GM18870 (cell line): ENCODE results near the gene TRIOBP.

Experiments
- ATAC-seq: cut with Tn5 transposase; IDR thresholded peaks from one replicate; pipeline ENCODE4 v1.9.1; 2021; ENCODE audit warnings: moderate library complexity; ENCODE audit not compliant: unreplicated experiment

TRIOBP gene

GRCh38 chr22:37669586-37669985 is 27.3 kb upstream of the TRIOBP start:
- no peak for ATAC-seq

GRCh38 chr22:37672206-37672919 is 24.5 kb upstream of the TRIOBP start:
- ATAC-seq = no peak

DNA sequence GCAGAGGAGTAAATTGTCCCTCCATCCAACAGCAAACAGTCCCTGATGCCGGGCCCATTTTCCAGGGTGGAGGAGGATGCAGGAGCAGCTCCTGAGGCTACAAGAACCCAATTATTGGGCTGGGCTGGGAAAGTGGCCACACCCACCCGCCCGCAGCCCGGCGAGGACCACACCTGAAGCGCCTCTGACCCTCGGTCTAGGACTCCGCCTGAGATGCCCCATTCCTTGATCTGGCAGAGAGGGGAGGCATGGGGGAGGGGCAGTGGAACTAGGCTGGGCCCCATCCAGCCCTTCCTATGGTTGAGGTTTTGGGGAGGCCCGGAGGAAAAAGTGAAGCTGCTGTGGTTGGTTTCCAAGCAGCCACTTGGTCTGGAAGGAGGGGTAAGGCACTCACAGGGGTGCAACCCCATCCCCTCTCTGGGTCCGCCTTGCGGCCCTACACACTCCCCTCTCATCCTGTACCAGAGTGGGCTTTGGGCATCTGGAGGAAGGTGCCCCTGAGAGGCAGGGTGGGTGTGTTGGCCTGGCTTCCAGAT is 23.9 kb upstream of the TRIOBP start:
- ATAC-seq = no peak

GRCh38 chr22:37674248-37674647 is 22.6 kb upstream of the TRIOBP start:
- no peak for ATAC-seq

DNA sequence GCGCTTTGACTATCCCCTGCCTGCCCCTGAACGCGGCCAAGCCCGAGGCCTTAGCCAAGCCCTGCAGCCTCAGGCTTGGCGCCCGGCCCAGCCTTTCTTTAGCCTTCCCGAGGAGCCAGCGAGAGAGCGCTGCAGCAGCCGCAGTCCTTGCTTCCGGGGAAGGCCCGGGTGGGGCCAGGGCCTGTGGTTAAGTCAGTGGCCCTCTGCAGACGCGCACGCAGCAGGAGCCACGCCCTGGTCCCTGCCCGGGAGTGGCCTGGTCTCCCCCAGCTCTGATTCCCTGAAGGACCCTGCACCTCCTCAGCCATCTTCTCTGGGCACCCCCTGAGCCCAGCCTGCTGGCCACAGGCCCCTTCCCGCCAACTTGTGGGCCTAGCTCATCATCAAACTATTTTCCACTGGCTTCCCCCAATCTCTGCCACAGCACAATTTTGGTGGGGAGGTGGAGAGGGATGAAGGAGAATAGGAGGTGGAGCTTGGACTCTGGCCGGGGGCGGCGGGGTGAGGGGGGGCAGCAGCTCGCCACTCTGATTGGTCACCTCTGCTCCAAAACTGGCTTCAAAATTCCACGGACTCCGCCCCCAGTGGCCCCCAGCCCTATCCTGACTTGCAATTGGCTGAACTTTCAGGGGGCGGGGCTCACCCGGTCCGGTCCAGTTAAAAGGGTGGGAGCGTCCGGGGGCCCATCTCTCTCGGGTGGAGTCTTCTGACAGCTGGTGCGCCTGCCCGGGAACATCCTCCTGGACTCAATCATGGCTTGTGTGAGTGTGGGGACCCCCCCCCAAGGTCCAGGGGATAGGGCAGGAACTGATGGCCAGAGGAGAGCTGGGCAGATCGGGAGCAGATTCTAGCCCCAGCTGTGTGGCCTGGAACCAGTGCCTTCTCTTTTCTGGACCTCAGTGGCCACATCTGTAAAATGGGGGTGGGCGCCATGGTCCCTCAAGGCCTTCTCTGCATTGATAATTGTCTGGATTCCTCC is 21.6 kb upstream of the TRIOBP start, which contains the start of gene LGALS1:
Gene LGALS1 (plus strand): TSS at position 686 of the 979 bp plus-strand sequence. CDS start 67 bp downstream, at position 753.
- ATAC-seq = no peak

- ATAC-seq = no peak
Measured at GRCh38 chr22:37675930-37676735, 20.7 kb upstream of the TRIOBP start.

GRCh38 chr22:37676736-37677492 is 19.9 kb upstream of the TRIOBP start:
- ATAC-seq = no peak

DNA sequence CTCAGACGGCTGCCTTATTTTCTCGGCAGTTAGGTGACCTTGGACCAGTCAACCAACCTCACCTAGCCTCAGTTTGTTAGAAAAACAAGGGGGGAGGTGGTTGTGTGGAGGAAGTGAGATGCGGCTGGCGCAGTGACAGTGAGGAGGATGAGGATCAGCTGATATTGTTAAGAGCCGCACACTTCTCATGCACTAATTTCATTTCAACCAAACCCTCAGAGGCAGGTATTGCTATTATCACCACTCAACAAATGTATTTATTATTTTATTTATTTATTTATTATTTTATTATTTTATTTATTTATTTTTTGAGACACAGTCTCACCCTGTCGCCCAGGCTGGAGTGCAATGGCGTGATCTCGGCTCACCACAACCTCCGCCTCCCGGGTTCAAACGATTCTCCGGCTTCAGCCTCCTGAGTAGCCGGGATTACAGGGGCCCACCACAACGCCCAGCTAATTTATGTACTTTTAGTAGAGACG is 19.3 kb upstream of the TRIOBP start:
- ATAC-seq = no peak

DNA sequence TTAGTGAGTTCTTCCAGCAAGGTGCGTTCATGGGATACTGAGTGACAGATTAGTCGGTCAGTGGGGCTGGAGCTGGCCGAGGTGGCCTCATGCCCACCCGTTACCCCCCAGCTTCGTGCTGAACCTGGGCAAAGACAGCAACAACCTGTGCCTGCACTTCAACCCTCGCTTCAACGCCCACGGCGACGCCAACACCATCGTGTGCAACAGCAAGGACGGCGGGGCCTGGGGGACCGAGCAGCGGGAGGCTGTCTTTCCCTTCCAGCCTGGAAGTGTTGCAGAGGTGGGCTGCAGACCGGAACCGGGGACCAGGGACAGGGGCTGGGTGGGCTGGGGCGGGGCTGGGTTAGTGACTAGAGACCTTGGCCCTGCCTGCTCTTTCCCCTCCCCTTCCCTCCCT is 18.5 kb upstream of the TRIOBP start:
- ATAC-seq = no peak

- no peak for ATAC-seq
Measured at GRCh38 chr22:37679670-37680069, 17.2 kb upstream of the TRIOBP start.

- ATAC-seq = no peak
Measured at GRCh38 chr22:37680191-37680851, 16.5 kb upstream of the TRIOBP start.

GRCh38 chr22:37681001-37681424 is 15.8 kb upstream of the TRIOBP start:
- ATAC-seq = no peak

- no peak for ATAC-seq
Measured at GRCh38 chr22:37681556-37682049, 15.2 kb upstream of the TRIOBP start.

- ATAC-seq = no peak
Measured at GRCh38 chr22:37684803-37685615, 11.8 kb upstream of the TRIOBP start.

DNA sequence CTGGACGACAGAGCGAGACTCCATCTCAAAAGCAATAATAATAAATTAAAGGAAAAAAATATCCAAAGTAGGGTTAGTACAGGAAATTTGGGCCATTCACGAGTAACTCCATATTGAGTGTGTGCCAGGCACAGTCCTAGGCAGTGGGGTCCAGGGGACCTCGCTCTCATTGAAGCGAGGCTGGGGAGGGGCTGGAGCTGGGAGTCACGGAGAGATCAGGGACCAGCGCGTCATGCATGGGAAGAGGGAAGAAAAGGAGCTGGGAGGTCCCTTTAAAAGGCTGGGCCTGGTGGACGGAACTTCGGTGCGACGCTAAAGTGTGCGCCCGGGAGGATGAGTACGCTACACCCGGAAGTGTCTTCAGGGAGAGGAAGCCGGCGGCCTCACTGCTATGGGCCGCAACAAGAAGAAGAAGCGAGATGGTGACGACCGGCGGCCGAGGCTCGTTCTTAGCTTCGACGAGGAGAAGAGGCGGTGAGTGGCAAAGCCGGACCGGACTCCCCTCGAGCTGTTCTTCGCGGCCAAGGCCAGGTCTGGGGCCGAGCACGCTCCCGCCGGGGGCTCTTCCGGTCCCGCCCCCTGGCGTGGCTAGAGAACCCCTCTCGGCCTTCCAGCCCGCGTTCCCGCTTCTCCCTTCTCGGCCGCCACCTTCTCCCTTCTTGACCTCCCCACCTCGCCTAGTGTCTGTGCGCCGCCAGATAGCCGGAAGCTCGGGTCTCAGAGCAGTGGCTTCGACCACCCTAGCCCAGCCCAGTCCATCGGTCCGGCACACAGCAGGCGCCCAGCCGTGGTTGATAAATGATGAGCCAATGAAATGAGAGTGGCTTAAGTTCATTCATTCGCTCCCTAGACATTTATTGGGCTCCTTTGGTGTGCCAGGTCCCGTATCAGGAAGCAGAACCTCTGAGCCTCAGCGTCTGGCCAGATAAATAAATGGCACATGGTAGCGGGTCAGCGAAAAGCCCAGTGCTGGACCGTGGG is 10.6 kb upstream of the TRIOBP start, which contains the start of gene NOL12:
Gene NOL12 (plus strand): TSS at position 342 of the 981 bp plus-strand sequence. CDS start 50 bp downstream, at position 392.
- ATAC-seq = no peak

DNA sequence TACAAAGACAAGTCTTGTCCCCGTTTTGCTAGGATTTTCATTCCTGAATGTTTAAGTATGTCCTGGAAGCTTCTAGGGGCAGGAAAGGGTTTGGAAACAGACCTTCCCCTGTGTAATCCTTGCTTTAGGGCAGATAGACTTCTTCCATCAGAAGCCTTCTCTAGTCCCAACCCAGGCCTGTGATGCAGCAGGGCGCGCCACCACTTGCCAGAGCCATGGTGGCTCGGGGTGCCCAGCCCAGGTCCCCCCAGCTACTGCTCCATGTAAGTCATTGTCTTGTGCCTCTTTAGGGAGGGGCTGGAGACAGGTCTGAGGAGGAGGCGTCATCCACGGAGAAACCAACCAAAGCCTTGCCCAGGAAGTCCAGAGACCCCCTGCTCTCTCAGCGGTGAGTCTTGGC is 6.4 kb upstream of the TRIOBP start:
- no peak for ATAC-seq

- ATAC-seq = no peak
Measured at GRCh38 chr22:37690901-37691504, 5.8 kb upstream of the TRIOBP start.
